Neural progenitor cell (in vitro differentiated cells): ENCODE measurements around the gene MSI2. TPM values are rescaled to one million over a fixed set of nuclear protein-coding genes. Genes with fewer than 3 reads are reported as not detected.

Source experiments
- DNase-seq: peaks from one replicate; pipeline ENCODE4 v3.0.0-alpha.2; 2016; ENCODE audit warnings: low spot score
- H2AFZ ChIP-seq: fragments of 200-600 bp; sonication (generic); replicated peaks from 2 replicates; pipeline ENCODE4 v1.6.1; 2016; ENCODE audit warnings: antibody characterized with exemption
- H3F3A ChIP-seq: fragments of 200-600 bp; sonication (generic); 2 replicates; pipeline ENCODE4 v1.6.1; 2016; ENCODE audit warnings: antibody characterized with exemption, low read depth
- H3K27ac ChIP-seq: fragments of 200-600 bp; sonication (generic); 2 replicates; pipeline ENCODE4 v1.5.1; 2016; ENCODE audit warnings: mild to moderate bottlenecking
- H3K27me3 ChIP-seq: fragments of 200-600 bp; sonication (generic); 2 replicates; pipeline ENCODE4 v1.6.1; 2016; ENCODE audit warnings: mild to moderate bottlenecking, moderate library complexity
- H3K36me3 ChIP-seq: fragments of 200-600 bp; sonication (generic); 2 replicates; pipeline ENCODE4 v1.5.1; 2016
- H3K4me1 ChIP-seq: fragments of 200-600 bp; sonication (generic); 2 replicates; pipeline ENCODE4 v1.6.1; 2016; ENCODE audit warnings: mixed run types
- H3K4me2 ChIP-seq: fragments of 200-600 bp; sonication (generic); 2 replicates; pipeline ENCODE4 v1.6.1; 2016
- H3K4me3 ChIP-seq: fragments of 200-600 bp; sonication (generic); 2 replicates; pipeline ENCODE4 v1.5.1; 2016
- H3K79me2 ChIP-seq: fragments of 200-600 bp; sonication (generic); 2 replicates; pipeline ENCODE4 v1.6.1; 2016; ENCODE audit warnings: low read depth
- H3K9ac ChIP-seq: fragments of 200-600 bp; sonication (generic); 2 replicates; pipeline ENCODE4 v1.6.1; 2016
- H3K9me3 ChIP-seq: fragments of 200-600 bp; sonication (generic); 2 replicates; pipeline ENCODE4 v1.5.1; 2016; ENCODE audit warnings: low read depth
- H4K20me1 ChIP-seq: fragments of 200-600 bp; sonication (generic); 2 replicates; pipeline ENCODE4 v1.6.1; 2016; ENCODE audit warnings: low read depth
- H3K27ac Mint-ChIP-seq: 3 replicates; pipeline ENCODE4 v1.8.0; 2021; ENCODE audit warnings: mixed read lengths
- H3K27me3 Mint-ChIP-seq: 2 replicates; pipeline ENCODE4 v1.8.0; 2022; ENCODE audit warnings: low read depth, mild to moderate bottlenecking, inconsistent platforms, moderate library complexity, mixed read lengths; ENCODE audit not compliant: insufficient read depth
- H3K36me3 Mint-ChIP-seq: 3 replicates; pipeline ENCODE4 v1.8.0; 2021; ENCODE audit warnings: mixed read lengths
- H3K4me1 Mint-ChIP-seq: 3 replicates; pipeline ENCODE4 v1.8.0; 2021; ENCODE audit warnings: mixed read lengths
- H3K4me3 Mint-ChIP-seq: 3 replicates; pipeline ENCODE4 v1.8.0; 2021; ENCODE audit warnings: mild to moderate bottlenecking, moderate library complexity, mixed read lengths
- H3K9me3 Mint-ChIP-seq: 3 replicates; pipeline ENCODE4 v1.8.0; 2020; ENCODE audit warnings: mixed read lengths
- EZH2 ChIP-seq: fragments of 200-600 bp; sonication (generic); IDR thresholded peaks from 2 replicates; pipeline ENCODE4 v1.6.1; 2017; ENCODE audit warnings: antibody characterized with exemption, mild to moderate bottlenecking, moderate library complexity
- EZH2phosphoT487 ChIP-seq: fragments of 200-600 bp; sonication (generic); IDR thresholded peaks from 2 replicates; pipeline ENCODE4 v1.6.1; 2017; ENCODE audit warnings: antibody characterized with exemption
- total RNA-seq: library from RNA; depleted of rRNA; stranded (reverse); fragments of >200 nt; gene quantifications from 2 replicates; pipeline ENCODE4 v1.2.3, GENCODE V29; 2015; ENCODE audit warnings: low replicate concordance
- TF ChIP-seq, protein P1 (sequence below): fragments of 200-600 bp; sonication (generic); IDR thresholded peaks from 2 replicates; pipeline ENCODE4 v1.5.1; 2017; ENCODE audit warnings: antibody characterized with exemption, mild to moderate bottlenecking

Gene MSI2
- total RNA-seq, 1 donor from 2014 or later, result 96.9 TPM

- peaks cover 88% of the 10 kb centered on the region for H3K79me2 ChIP-seq
- H3F3A ChIP-seq, result peaks cover 11% of the 10 kb centered on the region
- peak overlapping the region; percentile 58 for H3K4me2 ChIP-seq
- H3K9me3 ChIP-seq, result no peaks in the 10 kb centered on the region
- peak; percentile 44 for DNase-seq
- peak overlapping the region; percentile 49 for H3K4me3 Mint-ChIP-seq
- peaks cover 16% of the 10 kb centered on the region for H3K36me3 Mint-ChIP-seq
- H3K9ac ChIP-seq, result no peak overlapping the region
- H3K27me3 Mint-ChIP-seq, result peaks cover 5% of the 10 kb centered on the region
- H3K4me1 ChIP-seq, result peaks cover 43% of the 10 kb centered on the region
- no peaks in the 10 kb centered on the region for H3K36me3 ChIP-seq
- no peaks in the 10 kb centered on the region for H3K27me3 ChIP-seq
- H4K20me1 ChIP-seq, result peaks cover 56% of the 10 kb centered on the region
- TF ChIP-seq EZH2, result no peak
- no peak for TF ChIP-seq EZH2phosphoT487
- H3K4me3 ChIP-seq, result no peak overlapping the region
- no peak overlapping the region for H3K27ac ChIP-seq
- peaks cover 83% of the 10 kb centered on the region for H3K4me1 Mint-ChIP-seq
- peak overlapping the region; percentile 90 for H3K27ac Mint-ChIP-seq
- H2AFZ ChIP-seq, result no peak overlapping the region
- no peaks in the 10 kb centered on the region for H3K9me3 Mint-ChIP-seq
These were observed 262.6 kb downstream of the MSI2 start for GRCh38 chr17:57518587-57519581.

DNA sequence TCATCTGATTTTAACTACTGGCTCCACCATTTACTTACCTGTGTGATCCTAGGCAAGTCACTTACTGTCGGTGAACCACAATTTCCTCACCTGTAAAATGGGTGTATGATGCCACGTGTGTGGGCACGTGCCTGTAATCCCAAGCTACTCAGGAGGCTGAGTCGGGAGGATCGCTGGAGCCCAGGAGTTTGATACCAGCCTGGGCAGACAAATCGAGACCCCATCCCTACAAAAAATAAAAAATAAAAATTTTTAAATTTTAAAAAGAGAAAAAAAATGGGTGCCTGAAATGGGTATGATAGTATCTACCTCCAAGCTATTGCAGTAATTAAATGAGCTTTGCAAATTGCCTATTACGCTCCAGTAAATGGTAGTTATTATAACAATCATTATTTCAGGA is 263.5 kb downstream of the MSI2 start:
- DNase-seq, result no peak
- Histone ChIP-seq H3K4me3 (no peak overlapping the region), H3K27me3 (no peaks in the 10 kb centered on the region), H3K9me3 (no peaks in the 10 kb centered on the region), H3K4me1 (peaks cover 47% of the 10 kb centered on the region), H3K36me3 (no peaks in the 10 kb centered on the region), H3K4me2 (no peak overlapping the region), H3K27ac (no peak overlapping the region), H3F3A (peaks cover 11% of the 10 kb centered on the region), H3K9ac (no peak overlapping the region), H4K20me1 (peaks cover 51% of the 10 kb centered on the region), H3K79me2 (peaks cover 88% of the 10 kb centered on the region), H2AFZ (no peak overlapping the region)
- Mint-ChIP-seq H3K9me3 (no peaks in the 10 kb centered on the region), H3K27ac (peak overlapping the region; percentile 74), H3K4me1 (peaks cover 83% of the 10 kb centered on the region), H3K36me3 (peaks cover 10% of the 10 kb centered on the region), H3K27me3 (peaks cover 5% of the 10 kb centered on the region), H3K4me3 (no peak overlapping the region)
- TF ChIP-seq EZH2 (no peak), EZH2phosphoT487 (no peak)
- TF ChIP-seq, protein P1, sequence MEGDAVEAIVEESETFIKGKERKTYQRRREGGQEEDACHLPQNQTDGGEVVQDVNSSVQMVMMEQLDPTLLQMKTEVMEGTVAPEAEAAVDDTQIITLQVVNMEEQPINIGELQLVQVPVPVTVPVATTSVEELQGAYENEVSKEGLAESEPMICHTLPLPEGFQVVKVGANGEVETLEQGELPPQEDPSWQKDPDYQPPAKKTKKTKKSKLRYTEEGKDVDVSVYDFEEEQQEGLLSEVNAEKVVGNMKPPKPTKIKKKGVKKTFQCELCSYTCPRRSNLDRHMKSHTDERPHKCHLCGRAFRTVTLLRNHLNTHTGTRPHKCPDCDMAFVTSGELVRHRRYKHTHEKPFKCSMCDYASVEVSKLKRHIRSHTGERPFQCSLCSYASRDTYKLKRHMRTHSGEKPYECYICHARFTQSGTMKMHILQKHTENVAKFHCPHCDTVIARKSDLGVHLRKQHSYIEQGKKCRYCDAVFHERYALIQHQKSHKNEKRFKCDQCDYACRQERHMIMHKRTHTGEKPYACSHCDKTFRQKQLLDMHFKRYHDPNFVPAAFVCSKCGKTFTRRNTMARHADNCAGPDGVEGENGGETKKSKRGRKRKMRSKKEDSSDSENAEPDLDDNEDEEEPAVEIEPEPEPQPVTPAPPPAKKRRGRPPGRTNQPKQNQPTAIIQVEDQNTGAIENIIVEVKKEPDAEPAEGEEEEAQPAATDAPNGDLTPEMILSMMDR, result no peak

DNA sequence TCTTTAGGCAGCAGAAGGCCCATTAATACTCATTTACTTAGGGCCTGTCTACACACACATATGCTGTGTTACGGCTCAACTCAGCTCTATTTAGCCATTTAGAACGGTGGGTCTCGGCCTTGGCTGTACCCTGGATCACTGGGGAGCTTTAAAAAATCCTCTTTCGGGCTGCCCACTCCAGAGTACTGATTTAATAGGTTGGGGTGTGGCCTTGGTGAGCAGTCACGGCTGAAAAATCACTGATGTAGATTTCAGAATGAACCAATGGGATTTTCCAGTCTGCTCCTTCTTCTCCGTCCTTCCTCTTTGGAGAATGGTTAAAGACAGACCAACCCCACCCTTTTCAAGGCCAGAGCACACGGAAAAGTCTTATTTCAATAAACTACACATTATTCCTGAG is 265.3 kb downstream of the MSI2 start:
- peaks cover 5% of the 10 kb centered on the region for H3K27me3 Mint-ChIP-seq
- H3K4me1 ChIP-seq, result peaks cover 59% of the 10 kb centered on the region
- H3K79me2 ChIP-seq, result peaks cover 88% of the 10 kb centered on the region
- H2AFZ ChIP-seq, result no peak overlapping the region
- no peaks in the 10 kb centered on the region for H3K9me3 Mint-ChIP-seq
- H3K36me3 ChIP-seq, result no peaks in the 10 kb centered on the region
- H3K36me3 Mint-ChIP-seq, result peaks cover 5% of the 10 kb centered on the region
- H3K9me3 ChIP-seq, result no peaks in the 10 kb centered on the region
- H3K4me3 Mint-ChIP-seq, result no peak overlapping the region
- peaks cover 83% of the 10 kb centered on the region for H3K4me1 Mint-ChIP-seq
- peaks cover 18% of the 10 kb centered on the region for H3F3A ChIP-seq
- H3K9ac ChIP-seq, result no peak overlapping the region
- peaks cover 47% of the 10 kb centered on the region for H4K20me1 ChIP-seq
- H3K4me2 ChIP-seq, result no peak overlapping the region
- H3K27ac Mint-ChIP-seq, result peak overlapping the region; percentile 95
- H3K27me3 ChIP-seq, result no peaks in the 10 kb centered on the region
- no peak overlapping the region for H3K4me3 ChIP-seq
- TF ChIP-seq EZH2phosphoT487, result no peak
- TF ChIP-seq EZH2, result no peak
- TF ChIP-seq, protein P1, result no peak
- DNase-seq, result no peak
- no peak overlapping the region for H3K27ac ChIP-seq
